Measurements from ENCODE around the gene WDR26.

DNA sequence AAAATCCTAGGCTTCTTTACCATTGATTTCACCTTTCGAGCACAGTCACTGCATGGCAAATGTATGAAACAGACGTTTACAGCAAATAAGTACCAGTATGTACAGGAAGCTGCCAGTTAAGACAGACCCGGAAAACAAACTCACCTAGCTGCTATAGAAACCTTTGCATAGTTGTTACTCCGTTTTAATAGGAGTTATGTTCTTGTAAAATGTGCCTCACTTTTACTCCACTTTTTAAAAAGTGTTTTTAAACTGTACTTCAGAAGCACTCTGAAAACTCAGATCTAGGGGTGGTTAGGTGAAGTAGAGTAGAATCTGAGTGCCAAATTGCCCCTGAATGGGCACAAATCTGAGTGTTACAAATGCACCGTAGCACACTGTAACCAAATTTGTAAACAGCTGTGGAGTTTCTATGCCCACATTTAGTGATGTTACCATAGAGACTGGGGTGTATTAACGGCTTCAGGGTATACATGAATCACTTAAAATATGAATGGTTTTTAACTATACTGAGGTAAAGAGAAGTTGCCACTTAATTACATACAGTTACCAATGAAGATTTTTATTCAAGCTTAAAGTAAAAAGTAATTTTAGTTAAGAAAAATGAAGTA lies 47.2 kb downstream of the WDR26 start:
- TF ChIP-seq, protein P1, sequence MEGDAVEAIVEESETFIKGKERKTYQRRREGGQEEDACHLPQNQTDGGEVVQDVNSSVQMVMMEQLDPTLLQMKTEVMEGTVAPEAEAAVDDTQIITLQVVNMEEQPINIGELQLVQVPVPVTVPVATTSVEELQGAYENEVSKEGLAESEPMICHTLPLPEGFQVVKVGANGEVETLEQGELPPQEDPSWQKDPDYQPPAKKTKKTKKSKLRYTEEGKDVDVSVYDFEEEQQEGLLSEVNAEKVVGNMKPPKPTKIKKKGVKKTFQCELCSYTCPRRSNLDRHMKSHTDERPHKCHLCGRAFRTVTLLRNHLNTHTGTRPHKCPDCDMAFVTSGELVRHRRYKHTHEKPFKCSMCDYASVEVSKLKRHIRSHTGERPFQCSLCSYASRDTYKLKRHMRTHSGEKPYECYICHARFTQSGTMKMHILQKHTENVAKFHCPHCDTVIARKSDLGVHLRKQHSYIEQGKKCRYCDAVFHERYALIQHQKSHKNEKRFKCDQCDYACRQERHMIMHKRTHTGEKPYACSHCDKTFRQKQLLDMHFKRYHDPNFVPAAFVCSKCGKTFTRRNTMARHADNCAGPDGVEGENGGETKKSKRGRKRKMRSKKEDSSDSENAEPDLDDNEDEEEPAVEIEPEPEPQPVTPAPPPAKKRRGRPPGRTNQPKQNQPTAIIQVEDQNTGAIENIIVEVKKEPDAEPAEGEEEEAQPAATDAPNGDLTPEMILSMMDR (IDR thresholded peaks at IDR 0.05), result no peak
- no peak for TF ChIP-seq POLR2A (IDR thresholded peaks at IDR 0.05)
- no peak for TF ChIP-seq POLR2AphosphoS5 (IDR thresholded peaks at IDR 0.05)

Measured in breast epithelium (tissue), 3 donors.